H1 (cell line): ENCODE data around the gene FHOD1. TPM values are rescaled to one million over a fixed set of nuclear protein-coding genes. Genes with fewer than 3 reads are reported as not detected.

Source experiments
- CTCF ChIA-PET: fragments of 300-600 bp; sonication (Branson Sonifier 250); formaldehyde crosslinking; loops from one replicate; lab custom pipeline; 2021; ENCODE audit not compliant: partially characterized antibody; lab: Charles Lee
- POLR2A ChIA-PET: fragments of 300-600 bp; sonication (Branson Sonifier 250); formaldehyde crosslinking; loops from one replicate; lab custom pipeline; 2021; ENCODE audit warnings: inconsistent platforms; ENCODE audit not compliant: partially characterized antibody; lab: Charles Lee
- DNase-seq, 2 experiments: peaks; one replicate each; pipeline versions ENCODE4 v3.0.0 to v3.0.0-alpha.2; 2010 to 2022; ENCODE audit warnings: low spot score in 2 of 2, low read depth in 1 of 2, mixed read lengths in 1 of 2
- FAIRE-seq: peaks from 2 replicates; lab custom pipeline; 2011; peaks lifted over from hg19 to GRCh38; lab: Jason Lieb, UNC
- H2AFZ ChIP-seq: 2 replicates; pipeline ENCODE4 v1.8.1; 2012; ENCODE audit warnings: low read length, inconsistent platforms
- H2AK5ac ChIP-seq: 2 replicates; pipeline ENCODE4 v1.6.1; 2013; ENCODE audit warnings: low read depth, low read length
- H2BK120ac ChIP-seq: replicated peaks from 2 replicates; pipeline ENCODE3; 2013; ENCODE audit warnings: low read depth, low read length, inconsistent platforms
- H2BK12ac ChIP-seq: 2 replicates; pipeline ENCODE4 v1.6.1; 2013; ENCODE audit warnings: low read depth, low read length
- H2BK15ac ChIP-seq: 2 replicates; pipeline ENCODE4 v1.6.1; 2013; ENCODE audit warnings: low read length
- H2BK20ac ChIP-seq: 2 replicates; pipeline ENCODE4 v1.6.1; 2013; ENCODE audit warnings: low read length
- H2BK5ac ChIP-seq: 2 replicates; pipeline ENCODE4 v1.6.1; 2013; ENCODE audit warnings: low read depth, low read length
- H3K14ac ChIP-seq: 2 replicates; pipeline ENCODE4 v1.6.1; 2013; ENCODE audit warnings: inconsistent platforms; ENCODE audit not compliant: insufficient read length
- H3K18ac ChIP-seq: 2 replicates; pipeline ENCODE4 v1.6.1; 2013; ENCODE audit warnings: low read length; ENCODE audit errors: extremely low read depth
- H3K23ac ChIP-seq: 2 replicates; pipeline ENCODE4 v1.6.1; 2013; ENCODE audit warnings: inconsistent platforms; ENCODE audit not compliant: insufficient read length
- H3K23me2 ChIP-seq: 2 replicates; pipeline ENCODE4 v1.6.1; 2013; ENCODE audit warnings: low read depth, low read length
- H3K27ac ChIP-seq: 2 replicates; pipeline ENCODE4 v1.6.1; 2011; ENCODE audit warnings: low read depth, low read length, inconsistent platforms
- H3K27me3 ChIP-seq, 4 experiments: replicated peaks in 1 of 4; 1 replicate in 1 of 4; 2 replicates in 3 of 4; pipeline versions ENCODE4 v1.6.1 to v1.8.1; 2011 to 2013; ENCODE audit warnings: low read length in 3 of 4, mild to moderate bottlenecking in 3 of 4, inconsistent platforms in 2 of 4, mixed read lengths in 2 of 4, moderate library complexity in 1 of 4; ENCODE audit not compliant: control insufficient read depth in 3 of 4, insufficient read depth in 3 of 4; ENCODE audit errors: extremely low read depth in 1 of 4
- H3K36me3 ChIP-seq, 4 experiments: 2 replicates each; pipeline versions ENCODE4 v1.6.1 to v1.8.1; 2011 to 2013; ENCODE audit warnings: mild to moderate bottlenecking in 4 of 4, low read length in 3 of 4, moderate library complexity in 2 of 4, control low read depth in 1 of 4, inconsistent platforms in 1 of 4; ENCODE audit not compliant: insufficient read depth in 4 of 4, control insufficient read depth in 2 of 4
- H3K4ac ChIP-seq: replicated peaks from 2 replicates; pipeline ENCODE3; 2013; ENCODE audit warnings: low read length, low read depth, mixed read lengths, inconsistent platforms; ENCODE audit not compliant: insufficient read length
- H3K4me1 ChIP-seq, 4 experiments: replicated peaks in 1 of 4; 1 replicate in 1 of 4; 2 replicates in 3 of 4; pipeline versions ENCODE4 v1.6.1 to v1.8.1; 2011 to 2013; ENCODE audit warnings: low read length in 3 of 4, inconsistent platforms in 2 of 4, mixed read lengths in 1 of 4; ENCODE audit not compliant: insufficient read depth in 4 of 4, control insufficient read depth in 3 of 4
- H3K4me2 ChIP-seq, 2 experiments: 2 replicates each; pipeline versions ENCODE4 v1.6.1 to v1.8.1; 2011 to 2013; ENCODE audit warnings: low read depth in 2 of 2, low read length in 2 of 2, control low read depth in 1 of 2, inconsistent platforms in 1 of 2, mild to moderate bottlenecking in 1 of 2; ENCODE audit not compliant: insufficient read depth in 1 of 2
- H3K4me3 ChIP-seq, 4 experiments: fragments of 200-600, 300-600 bp in 1 of 4; sonication (generic), shearing (Covaris generic), sonication (Bioruptor Twin) in 1 of 4; 2 replicates each; pipeline versions ENCODE4 v1.5.1 to v1.8.1; 2011 to 2016; ENCODE audit warnings: low read length in 4 of 4, low read depth in 3 of 4, control low read depth in 2 of 4, inconsistent platforms in 2 of 4, mild to moderate bottlenecking in 2 of 4, mixed read lengths in 1 of 4, moderate library complexity in 1 of 4; ENCODE audit not compliant: insufficient read depth in 2 of 4; ENCODE audit errors: extremely low read depth in 1 of 4
- H3K56ac ChIP-seq: replicated peaks from 2 replicates; pipeline ENCODE3; 2013; ENCODE audit warnings: low read depth, mild to moderate bottlenecking, mixed read lengths, low read length, inconsistent platforms; ENCODE audit not compliant: insufficient read length
- H3K79me1 ChIP-seq: 2 replicates; pipeline ENCODE4 v1.6.1; 2013; ENCODE audit warnings: low read depth, low read length, control low read depth
- H3K79me2 ChIP-seq, 2 experiments: 2 replicates each; pipeline versions ENCODE4 v1.6.1 to v1.8.1; 2012 to 2013; ENCODE audit warnings: low read length in 2 of 2, mild to moderate bottlenecking in 2 of 2, inconsistent platforms in 1 of 2; ENCODE audit not compliant: insufficient read depth in 2 of 2, control insufficient read depth in 1 of 2
- H3K9ac ChIP-seq, 4 experiments: replicated peaks in 1 of 4; 1 replicate in 1 of 4; 2 replicates in 3 of 4; pipeline versions ENCODE4 v1.6.1 to v1.8.1; 2011 to 2013; ENCODE audit warnings: low read depth in 3 of 4, low read length in 3 of 4, control low read depth in 2 of 4, mild to moderate bottlenecking in 2 of 4, moderate library complexity in 2 of 4, inconsistent platforms in 1 of 4; ENCODE audit errors: extremely low read depth in 1 of 4
- H3K9me3 ChIP-seq, 2 experiments: 2 replicates each; pipeline versions ENCODE4 v1.6.1 to v1.8.1; 2012 to 2013; ENCODE audit warnings: mild to moderate bottlenecking in 2 of 2, moderate library complexity in 2 of 2, control low read depth in 1 of 2, inconsistent platforms in 1 of 2, low read depth in 1 of 2, low read length in 1 of 2, mixed read lengths in 1 of 2; ENCODE audit not compliant: insufficient read depth in 2 of 2
- H4K20me1 ChIP-seq, 2 experiments: replicated peaks in 1 of 2; 2 replicates each; pipeline versions ENCODE3 to v1.8.1; 2011 to 2013; ENCODE audit warnings: inconsistent platforms in 2 of 2, low read length in 2 of 2, mild to moderate bottlenecking in 1 of 2; ENCODE audit not compliant: insufficient read depth in 2 of 2, control insufficient read depth in 1 of 2
- H4K5ac ChIP-seq: 2 replicates; pipeline ENCODE4 v1.6.1; 2013; ENCODE audit warnings: low read length, low read depth, mixed read lengths, inconsistent platforms; ENCODE audit not compliant: insufficient read length
- H4K8ac ChIP-seq: 2 replicates; pipeline ENCODE4 v1.8.0; 2013; ENCODE audit warnings: mild to moderate bottlenecking, moderate library complexity, low read length, inconsistent platforms; ENCODE audit not compliant: insufficient read depth; ENCODE audit errors: extremely low read depth
- H4K91ac ChIP-seq: replicated peaks from 2 replicates; pipeline ENCODE3; 2013; ENCODE audit warnings: low read length, mixed read lengths, inconsistent platforms; ENCODE audit not compliant: insufficient read length
- CEBPB ChIP-seq: IDR thresholded peaks from 2 replicates; pipeline ENCODE4 v1.6.1; 2012; ENCODE audit warnings: low read depth, low read length
- EZH2 ChIP-seq: fragments of 200-600 bp; sonication (generic); IDR thresholded peaks from 2 replicates; pipeline ENCODE4 v1.7.1; 2012; ENCODE audit warnings: low read depth, mild to moderate bottlenecking, moderate library complexity, low read length, inconsistent platforms; ENCODE audit not compliant: severe bottlenecking
- KDM1A ChIP-seq: fragments of 200-600, 300-600 bp; sonication (generic); IDR thresholded peaks from 2 replicates; pipeline ENCODE4 v1.7.1; 2016; ENCODE audit warnings: mild to moderate bottlenecking, low read length, borderline replicate concordance
- SP2 ChIP-seq: IDR thresholded peaks from 2 replicates; pipeline ENCODE4 v1.6.1; 2012; ENCODE audit warnings: mild to moderate bottlenecking, low read length, inconsistent platforms
- SP4 ChIP-seq: IDR thresholded peaks from 2 replicates; pipeline ENCODE4 v1.6.1; 2012; ENCODE audit warnings: low read length, inconsistent platforms
- SRF ChIP-seq: IDR thresholded peaks from 2 replicates; pipeline ENCODE4 v1.6.1; 2011; ENCODE audit warnings: mild to moderate bottlenecking, low read depth, low read length, moderate library complexity
- TAF1 ChIP-seq: IDR thresholded peaks from 2 replicates; pipeline ENCODE4 v1.6.1; 2011; ENCODE audit warnings: mild to moderate bottlenecking, low read depth, low read length
- TEAD4 ChIP-seq: IDR thresholded peaks from 2 replicates; pipeline ENCODE4 v1.6.1; 2012; ENCODE audit warnings: low read depth, low read length, inconsistent platforms, mixed read lengths
- WGBS, 2 experiments: shearing (Covaris generic) in 1 of 2; methylation state at CpG; one replicate each; pipeline versions ENCODE4 v1.1.6 to v1.1.7; 2013 to 2015; ENCODE audit warnings: low lambda C conversion rate in 2 of 2, mixed read lengths in 2 of 2, inconsistent platforms in 1 of 2, low coverage in 1 of 2, missing lambda C conversion rate in 1 of 2; ENCODE audit not compliant: insufficient replicate concordance in 2 of 2, insufficient coverage in 1 of 2, insufficient read length in 1 of 2; ENCODE audit errors: extremely low coverage in 1 of 2, missing lambda C conversion rate in 1 of 2; 5-methylcytosine and 5-hydroxymethylcytosine counted together
- polyA plus RNA-seq, 7 experiments: library from polyadenylated mRNA; depleted of rRNA in 3 of 7; stranded (reverse) in 5 of 7; unstranded in 2 of 7; fragments of >200 nt in 5 of 7; fragments of 200-250 nt in 2 of 7; gene quantifications; 1 replicate in 5 of 7; 2 replicates in 1 of 7; 4 replicates in 1 of 7; pipeline versions ENCODE4 v1.2.1 to v1.2.3, GENCODE V29; 2011 to 2013; ENCODE audit warnings: missing spikeins in 2 of 7, mixed read lengths in 2 of 7
- total RNA-seq: library from RNA; stranded (reverse); fragmentation: NEBNext Ultra II Directional; extraction: Animal tissue kit (Norgen Biotek cat#: 25700); gene quantifications from 2 replicates; pipeline ENCODE4 v1.2.1, GENCODE V29; 2021
- TF ChIP-seq, protein P1 (sequence below): IDR thresholded peaks from 2 replicates; pipeline ENCODE4 v1.6.1; 2011; ENCODE audit warnings: low read depth, mild to moderate bottlenecking, low read length; ENCODE audit not compliant: insufficient read depth
- TF ChIP-seq, protein P2 (sequence below), 3 experiments: IDR thresholded peaks; 1 replicate in 2 of 3; 2 replicates in 1 of 3; pipeline versions ENCODE4 v1.5.1 to v1.6.1; 2011; ENCODE audit warnings: low read length in 3 of 3, mild to moderate bottlenecking in 3 of 3, inconsistent platforms in 2 of 3, low read depth in 1 of 3, moderate library complexity in 1 of 3; ENCODE audit not compliant: insufficient read depth in 1 of 3; ENCODE audit errors: control extremely low read depth in 1 of 3

The FHOD1 gene
- total and polyA plus RNA-seq, 2 of the 8 experiments (the other 6 are each of a cell fraction or from before 2014, with no cell fraction given): 31.3 to 60.7 TPM

DNA sequence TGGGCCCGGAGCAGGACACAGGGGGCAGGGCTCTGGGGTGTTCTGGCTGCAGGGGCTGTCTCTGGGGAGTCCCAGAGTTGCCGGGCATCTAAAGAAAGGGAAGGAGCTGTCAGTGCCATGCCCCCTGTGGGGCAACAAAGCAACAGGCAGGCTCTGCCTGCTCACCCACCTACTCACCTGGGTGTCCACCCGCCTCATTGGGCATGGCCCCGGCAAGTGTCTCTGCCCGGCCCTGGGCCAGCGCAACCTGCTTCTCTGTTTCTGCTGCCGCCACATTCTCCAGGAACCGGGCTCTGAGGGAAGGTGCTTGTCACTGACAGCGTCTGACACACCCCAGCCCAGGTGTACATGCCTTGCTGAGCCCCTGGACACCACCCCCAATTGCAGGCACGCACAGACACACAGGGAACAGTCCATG lies 13.1 kb downstream of the FHOD1 start:
- no peak overlapping the region for H3K4me2 ChIP-seq
- no peak for TF ChIP-seq KDM1A
- no peak for TF ChIP-seq SRF
- TF ChIP-seq, protein P1, sequence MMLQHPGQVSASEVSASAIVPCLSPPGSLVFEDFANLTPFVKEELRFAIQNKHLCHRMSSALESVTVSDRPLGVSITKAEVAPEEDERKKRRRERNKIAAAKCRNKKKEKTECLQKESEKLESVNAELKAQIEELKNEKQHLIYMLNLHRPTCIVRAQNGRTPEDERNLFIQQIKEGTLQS: no peak
- TF ChIP-seq, protein P2, sequence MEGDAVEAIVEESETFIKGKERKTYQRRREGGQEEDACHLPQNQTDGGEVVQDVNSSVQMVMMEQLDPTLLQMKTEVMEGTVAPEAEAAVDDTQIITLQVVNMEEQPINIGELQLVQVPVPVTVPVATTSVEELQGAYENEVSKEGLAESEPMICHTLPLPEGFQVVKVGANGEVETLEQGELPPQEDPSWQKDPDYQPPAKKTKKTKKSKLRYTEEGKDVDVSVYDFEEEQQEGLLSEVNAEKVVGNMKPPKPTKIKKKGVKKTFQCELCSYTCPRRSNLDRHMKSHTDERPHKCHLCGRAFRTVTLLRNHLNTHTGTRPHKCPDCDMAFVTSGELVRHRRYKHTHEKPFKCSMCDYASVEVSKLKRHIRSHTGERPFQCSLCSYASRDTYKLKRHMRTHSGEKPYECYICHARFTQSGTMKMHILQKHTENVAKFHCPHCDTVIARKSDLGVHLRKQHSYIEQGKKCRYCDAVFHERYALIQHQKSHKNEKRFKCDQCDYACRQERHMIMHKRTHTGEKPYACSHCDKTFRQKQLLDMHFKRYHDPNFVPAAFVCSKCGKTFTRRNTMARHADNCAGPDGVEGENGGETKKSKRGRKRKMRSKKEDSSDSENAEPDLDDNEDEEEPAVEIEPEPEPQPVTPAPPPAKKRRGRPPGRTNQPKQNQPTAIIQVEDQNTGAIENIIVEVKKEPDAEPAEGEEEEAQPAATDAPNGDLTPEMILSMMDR (IDR thresholded peaks at IDR 0.05; ENCODE audit: control extremely low read depth in 1 of 3, insufficient read depth in 1 of 3, low read depth in 1 of 3, low read length in 3 of 3): no peak
- no peak for TF ChIP-seq EZH2
- no peak for TF ChIP-seq SP2
- TF ChIP-seq CEBPB: no peak
- no peak for TF ChIP-seq TEAD4
- TF ChIP-seq SP4: no peak
- no peak for TF ChIP-seq TAF1

More for the DNA sequence above, 13.1 kb downstream of the FHOD1 start:
- no peak for DNase-seq
- no peak overlapping the region for H3K14ac ChIP-seq
- no peak overlapping the region for H2BK15ac ChIP-seq
- no peak overlapping the region for H4K91ac ChIP-seq
- H3K23me2 ChIP-seq: no peaks in the 10 kb centered on the region
- no peaks in the 10 kb centered on the region for H3K27me3 ChIP-seq
- WGBS, 2 experiments: 93% methylated on average over 6 of the region's 10 CpGs; no CpG with 5 or more reads in 1 of the 2 experiments
- ChIA-PET CTCF (interaction anchor here (0.6 to 2.9 kb wide), 4 partner anchors 12 to 264 kb away, joined by 3 to 12 read pairs (median 4); partner anchors contain the start of genes ELMO3 and FHOD1), POLR2A (interaction anchor here (0.7 to 11.2 kb wide), 7 partner anchors 13 to 187 kb away, joined by 3 to 111 read pairs (median 3); partner anchors contain the start of genes ELMO3, FHOD1 and SLC9A5)
- H2BK20ac ChIP-seq: no peak overlapping the region
- H2BK120ac ChIP-seq: no peak overlapping the region
- H4K8ac ChIP-seq: no peak overlapping the region
- no peak for FAIRE-seq
- H3K4me3 ChIP-seq: no peak overlapping the region
- H3K79me1 ChIP-seq: peaks cover 4% of the 10 kb centered on the region
- H3K9ac ChIP-seq: no peak overlapping the region
- no peak overlapping the region for H4K5ac ChIP-seq
- H3K18ac ChIP-seq: no peak overlapping the region
- H3K23ac ChIP-seq: no peak overlapping the region
- H4K20me1 ChIP-seq: peaks cover 0 to 18% of the 10 kb centered on the region in 2 experiments
- no peak overlapping the region for H3K27ac ChIP-seq
- no peak overlapping the region for H3K56ac ChIP-seq
- no peak overlapping the region for H2BK12ac ChIP-seq
- H2AK5ac ChIP-seq: no peak overlapping the region
- peaks cover 19 to 45% (median 36%) of the 10 kb centered on the region in 4 experiments; a peak in 7 of 8 replicates for H3K36me3 ChIP-seq
- no peaks in the 10 kb centered on the region; a peak in 2 of 7 replicates for H3K4me1 ChIP-seq
- H2BK5ac ChIP-seq: no peak overlapping the region
- H3K9me3 ChIP-seq: no peaks in the 10 kb centered on the region
- H3K4ac ChIP-seq: no peak overlapping the region
- H3K79me2 ChIP-seq: no peaks in the 10 kb centered on the region
- H2AFZ ChIP-seq: no peak overlapping the region
